HEK293T (cell line): ENCODE results near the gene SFXN3.

Experiments
- CTCF ChIA-PET: fragments of 350-600 bp; formaldehyde crosslinking; extraction: SDS; loops from one replicate; lab custom pipeline; 2021; ENCODE audit warnings: antibody characterized with exemption, inconsistent platforms; lab: Yijun Ruan, JAX
- POLR2A ChIA-PET: fragments of 350-600 bp; formaldehyde crosslinking; extraction: SDS; loops from one replicate; lab custom pipeline; 2020; ENCODE audit warnings: antibody characterized with exemption, inconsistent platforms; lab: Yijun Ruan, JAX
- DNase-seq: peaks from one replicate; pipeline ENCODE4 v3.0.0; 2012; ENCODE audit warnings: mixed read lengths; ENCODE audit errors: extremely low spot score
- ARNT ChIP-seq: fragments of 450-650 bp; IDR thresholded peaks from 2 replicates; pipeline ENCODE4 v1.6.1; 2017; ENCODE audit warnings: mild to moderate bottlenecking
- BHLHE40 ChIP-seq: fragments of 450-650 bp; IDR thresholded peaks from 2 replicates; pipeline ENCODE4 v1.6.1; 2016; ENCODE audit warnings: mild to moderate bottlenecking, moderate library complexity, borderline replicate concordance
- CTBP1 ChIP-seq: fragments of 450-650 bp; IDR thresholded peaks from 2 replicates; pipeline ENCODE4 v1.6.1; 2016; ENCODE audit warnings: borderline replicate concordance
- ELF4 ChIP-seq: fragments of 450-650 bp; IDR thresholded peaks from 2 replicates; pipeline ENCODE4 v1.6.1; 2017; ENCODE audit warnings: antibody characterized with exemption
- FOXA1 ChIP-seq: fragments of 450-650 bp; IDR thresholded peaks from 2 replicates; pipeline ENCODE4 v1.6.1; 2016; ENCODE audit warnings: mild to moderate bottlenecking
- FOXK2 ChIP-seq: fragments of 450-650 bp; IDR thresholded peaks from 2 replicates; pipeline ENCODE4 v1.6.1; 2016; ENCODE audit warnings: mild to moderate bottlenecking
- FOXM1 ChIP-seq: fragments of 450-650 bp; IDR thresholded peaks from 2 replicates; pipeline ENCODE4 v1.6.1; 2017; ENCODE audit warnings: mild to moderate bottlenecking, borderline replicate concordance
- HDGF ChIP-seq: fragments of 450-650 bp; IDR thresholded peaks from 2 replicates; pipeline ENCODE4 v1.6.1; 2017; ENCODE audit warnings: antibody characterized with exemption, borderline replicate concordance
- L3MBTL2 ChIP-seq: fragments of 450-650 bp; conservative IDR thresholded peaks from 2 replicates; pipeline ENCODE4 v1.6.1; 2016; ENCODE audit warnings: mild to moderate bottlenecking
- LEF1 ChIP-seq: fragments of 450-650 bp; IDR thresholded peaks from 2 replicates; pipeline ENCODE4 v1.6.1; 2017; ENCODE audit warnings: mild to moderate bottlenecking, borderline replicate concordance
- NFRKB ChIP-seq: fragments of 450-650 bp; IDR thresholded peaks from 2 replicates; pipeline ENCODE4 v1.6.1; 2016; ENCODE audit warnings: mild to moderate bottlenecking, moderate library complexity
- PKNOX1 ChIP-seq: fragments of 450-650 bp; IDR thresholded peaks from 2 replicates; pipeline ENCODE4 v1.6.1; 2016
- SP1 ChIP-seq: fragments of 450-650 bp; IDR thresholded peaks from 2 replicates; pipeline ENCODE4 v1.6.1; 2017
- SUZ12 ChIP-seq: fragments of 450-650 bp; IDR thresholded peaks from 2 replicates; pipeline ENCODE4 v1.6.1; 2016; ENCODE audit warnings: mild to moderate bottlenecking
- TARDBP ChIP-seq: fragments of 450-650 bp; IDR thresholded peaks from 2 replicates; pipeline ENCODE4 v1.6.1; 2016
- ZNF384 ChIP-seq: fragments of 450-650 bp; IDR thresholded peaks from 2 replicates; pipeline ENCODE4 v1.6.1; 2016

Gene SFXN3

GRCh38 chr10:101063050-101063525, 32.1 kb downstream of the SFXN3 start:
- DNase-seq = no peak
- POLR2A ChIA-PET = interaction anchor here (4.1 to 9.2 kb wide), 3 partner anchors 11 to 33 kb away, joined by 21 to 81 read pairs (median 61); partner anchors contain the start of genes PDZD7 and SFXN3
- 0 out of 2 replicates have a peak, but pooled peaks have one; percentile 47 for TF ChIP-seq L3MBTL2
- TF ChIP-seq SUZ12 = no peak
- CTCF ChIA-PET = interaction anchor here (1.1 to 4.5 kb wide), 3 partner anchors 13 to 49 kb away, joined by 3 to 30 read pairs (median 7); no protein-coding TSS in a partner anchor

- POLR2A ChIA-PET = interaction anchor here (4.1 to 9.2 kb wide), 3 partner anchors 11 to 33 kb away, joined by 21 to 81 read pairs (median 61); partner anchors contain the start of genes PDZD7 and SFXN3
- CTCF ChIA-PET = interaction anchor here (1.1 to 4.5 kb wide), 4 partner anchors 12 to 50 kb away, joined by 3 to 30 read pairs (median 5); no protein-coding TSS in a partner anchor
- TF ChIP-seq BHLHE40 = no peak
- no peak for TF ChIP-seq FOXM1
- no peak for TF ChIP-seq CTBP1
- TF ChIP-seq ARNT = no peak
- no peak for TF ChIP-seq SUZ12
- no peak for TF ChIP-seq FOXK2
- TF ChIP-seq ZNF384 = no peak
- TF ChIP-seq PKNOX1 = no peak
- TF ChIP-seq L3MBTL2 = no peak
- no peak for TF ChIP-seq NFRKB
- no peak for TF ChIP-seq TARDBP
- TF ChIP-seq SP1 = no peak
- no peak for TF ChIP-seq HDGF
- no peak for TF ChIP-seq ELF4
- no peak for TF ChIP-seq LEF1
- no peak for TF ChIP-seq FOXA1
- no peak for DNase-seq
Observed at GRCh38 chr10:101063548-101064414, 32.7 kb downstream of the SFXN3 start.

GRCh38 chr10:101064415-101065030, 33.5 kb downstream of the SFXN3 start:
- ChIA-PET POLR2A (interaction anchor here (1.4 to 9.2 kb wide), 4 partner anchors 12 to 23 kb away, joined by 6 to 81 read pairs (median 42); no protein-coding TSS in a partner anchor), CTCF (interaction anchor here (1.0 to 4.5 kb wide), 3 partner anchors 13 to 31 kb away, joined by 3 to 30 read pairs (median 3); no protein-coding TSS in a partner anchor)
- TF ChIP-seq ELF4 (no peak), BHLHE40 (no peak), SUZ12 (no peak), NFRKB (no peak), SP1 (no peak), LEF1 (no peak), L3MBTL2 (no peak), HDGF (no peak), FOXM1 (no peak), TARDBP (no peak), FOXK2 (no peak), PKNOX1 (no peak), CTBP1 (no peak), ARNT (no peak), ZNF384 (no peak)
- no peak for DNase-seq

- CTCF ChIA-PET = interaction anchor here (1.0 to 2.6 kb wide), 2 partner anchors 23 to 30 kb away, joined by 3 to 28 read pairs; no protein-coding TSS in a partner anchor
- POLR2A ChIA-PET = interaction anchor here (1.4 to 9.2 kb wide), 3 partner anchors 13 to 22 kb away, joined by 6 to 81 read pairs (median 22); no protein-coding TSS in a partner anchor
- TF ChIP-seq HDGF = no peak
- TF ChIP-seq L3MBTL2 = 0 out of 2 replicates have a peak, but pooled peaks have one; percentile 32
Observed at GRCh38 chr10:101065481-101066145, 34.6 kb downstream of the SFXN3 start.

GRCh38 chr10:101066146-101066895, 35.3 kb downstream of the SFXN3 start:
- POLR2A ChIA-PET = interaction anchor here (0.6 to 9.2 kb wide), 13 partner anchors 9 to 1126 kb away, joined by 3 to 81 read pairs (median 4); partner anchors contain the start of gene PDZD7
- TF ChIP-seq L3MBTL2 (peak; percentile 55), ELF4 (no peak)

More at GRCh38 chr10:101065481-101066145, 34.6 kb downstream of the SFXN3 start:
- DNase-seq = no peak

More at GRCh38 chr10:101066146-101066895, 35.3 kb downstream of the SFXN3 start:
- DNase-seq = peak; percentile 70
- CTCF ChIA-PET = interaction anchor here (0.6 to 2.8 kb wide), 10 partner anchors 9 to 69 kb away, joined by 3 to 28 read pairs (median 6); no protein-coding TSS in a partner anchor
